SK-N-SH (cell line): ENCODE measurements around the gene IQGAP2. TPM values are rescaled to one million over a fixed set of nuclear protein-coding genes. Genes with fewer than 3 reads are reported as not detected.

ENCODE experiments used
- CTCF ChIA-PET: fragments of 300-600, 350-600 bp; formaldehyde crosslinking; extraction: SDS; loops from one replicate; lab custom pipeline; 2021; lab: Yijun Ruan, JAX
- POLR2A ChIA-PET: fragments of 350-600 bp; sonication (Branson Sonifier 250); formaldehyde crosslinking; extraction: SDS; loops from one replicate; lab custom pipeline; 2020; ENCODE audit warnings: antibody characterized with exemption, inconsistent platforms; lab: Yijun Ruan, JAX
- DNase-seq: peaks from one replicate; pipeline ENCODE4 v3.0.0; 2012
- H2AFZ ChIP-seq: fragments of 200-600 bp; sonication (generic); 2 replicates; pipeline ENCODE4 v1.8.1; 2016; ENCODE audit warnings: antibody characterized with exemption, mild to moderate bottlenecking, low read depth
- H3F3A ChIP-seq: fragments of 200-600 bp; sonication (generic); replicated peaks from 2 replicates; pipeline ENCODE3; 2016; ENCODE audit warnings: antibody characterized with exemption, mild to moderate bottlenecking; ENCODE audit not compliant: insufficient read depth
- H3K27ac ChIP-seq, 2 experiments: fragments of 200-500 bp in 1 of 2; fragments of 200-600 bp in 1 of 2; sonication (Bioruptor generic) in 1 of 2; sonication (generic), shearing (Covaris generic) in 1 of 2; 2 replicates each; pipeline versions ENCODE4 v1.5.1 to v1.6.1; 2014 to 2016; ENCODE audit warnings: low read depth in 2 of 2, inconsistent platforms in 1 of 2, low read length in 1 of 2, mild to moderate bottlenecking in 1 of 2, mixed read lengths in 1 of 2
- H3K27me3 ChIP-seq: fragments of 200-600 bp; sonication (generic), shearing (Covaris generic); 2 replicates; pipeline ENCODE4 v1.6.1; 2016; ENCODE audit warnings: mixed run types; ENCODE audit not compliant: insufficient read depth
- H3K36me3 ChIP-seq, 2 experiments: fragments of 200-500 bp in 1 of 2; fragments of 200-600 bp in 1 of 2; sonication (Bioruptor generic) in 1 of 2; sonication (generic) in 1 of 2; replicated peaks in 1 of 2; 2 replicates each; pipeline versions ENCODE3 to v1.5.1; 2014 to 2016; ENCODE audit warnings: low read length in 1 of 2, mild to moderate bottlenecking in 1 of 2; ENCODE audit not compliant: insufficient read depth in 2 of 2, control insufficient read depth in 1 of 2
- H3K4me1 ChIP-seq, 2 experiments: fragments of 200-500 bp in 1 of 2; fragments of 200-600 bp in 1 of 2; sonication (Bioruptor generic) in 1 of 2; sonication (generic), shearing (Covaris generic) in 1 of 2; 2 replicates each; pipeline versions ENCODE4 v1.5.1 to v1.6.1; 2014 to 2016; ENCODE audit warnings: low read depth in 1 of 2, low read length in 1 of 2, mixed run types in 1 of 2; ENCODE audit not compliant: insufficient read depth in 2 of 2, control insufficient read depth in 1 of 2
- H3K4me2 ChIP-seq: fragments of 200-600 bp; sonication (generic), shearing (Covaris generic); 2 replicates; pipeline ENCODE4 v1.6.1; 2017; ENCODE audit warnings: mixed run types
- H3K4me3 ChIP-seq, 2 experiments: fragments of 200-500 bp in 1 of 2; fragments of 200-600 bp in 1 of 2; sonication (Bioruptor generic) in 1 of 2; sonication (generic), shearing (Covaris generic) in 1 of 2; 2 replicates each; pipeline versions ENCODE4 v1.5.1 to v1.8.1; 2014 to 2016; ENCODE audit warnings: low read depth in 2 of 2, inconsistent platforms in 1 of 2, low read length in 1 of 2, mild to moderate bottlenecking in 1 of 2, mixed read lengths in 1 of 2, moderate library complexity in 1 of 2
- H3K79me2 ChIP-seq: fragments of 200-600 bp; sonication (generic); 2 replicates; pipeline ENCODE4 v1.8.1; 2017; ENCODE audit warnings: mild to moderate bottlenecking; ENCODE audit not compliant: insufficient read depth
- H3K9ac ChIP-seq: fragments of 200-600 bp; sonication (generic); 2 replicates; pipeline ENCODE4 v1.6.1; 2017; ENCODE audit warnings: mixed run types
- H3K9me2 ChIP-seq: fragments of 200-600 bp; sonication (generic); 2 replicates; pipeline ENCODE4 v1.6.1; 2017; ENCODE audit warnings: mixed run types
- H3K9me3 ChIP-seq: fragments of 200-600 bp; sonication (generic); 2 replicates; pipeline ENCODE4 v1.6.1; 2017; ENCODE audit warnings: mixed run types, mild to moderate bottlenecking, moderate library complexity
- H4K20me1 ChIP-seq: fragments of 200-600 bp; sonication (generic); 2 replicates; pipeline ENCODE4 v1.6.1; 2017; ENCODE audit warnings: mild to moderate bottlenecking, mixed run types; ENCODE audit not compliant: insufficient read depth
- ELF1 ChIP-seq: IDR thresholded peaks from 2 replicates; pipeline ENCODE4 v1.4.0; 2012
- EP300 ChIP-seq, 2 experiments: IDR thresholded peaks; 2 replicates each; pipeline versions ENCODE4 v1.4.0 to v1.6.1; 2012; ENCODE audit warnings: borderline replicate concordance in 1 of 2, low read depth in 1 of 2, low read length in 1 of 2
- EZH2phosphoT487 ChIP-seq: fragments of 200-600 bp; sonication (generic); IDR thresholded peaks from 2 replicates; pipeline ENCODE4 v1.6.1; 2017; ENCODE audit warnings: low read depth, mixed run types, mild to moderate bottlenecking, antibody characterized with exemption, moderate library complexity, borderline replicate concordance
- FOXJ3 ChIP-seq: sonication (generic); formaldehyde crosslinking; IDR thresholded peaks from 2 replicates; pipeline ENCODE4 v1.5.1; 2020; ENCODE audit warnings: mild to moderate bottlenecking, missing genetic modification reagents
- POLR2AphosphoS5 ChIP-seq: IDR thresholded peaks from 2 replicates; pipeline ENCODE4 v1.6.1; 2012; ENCODE audit warnings: low read depth, low read length
- TEAD4 ChIP-seq: IDR thresholded peaks from 2 replicates; pipeline ENCODE4 v1.4.0; 2012; ENCODE audit warnings: mild to moderate bottlenecking, borderline replicate concordance; ENCODE audit not compliant: insufficient read depth
- WGBS: methylation state at CpG from one replicate; pipeline ENCODE4 v1.1.6; 2017; ENCODE audit warnings: low lambda C conversion rate; 5-methylcytosine and 5-hydroxymethylcytosine counted together
- polyA plus RNA-seq, 3 experiments: library from polyadenylated mRNA; depleted of rRNA; stranded (reverse); fragments of >200 nt; gene quantifications; 2 replicates each; pipeline ENCODE4 v1.2.3, GENCODE V29; 2012
- TF ChIP-seq, protein P1 (sequence below): fragments of 150-350 bp; IDR thresholded peaks from 2 replicates; pipeline ENCODE4 v1.6.1; 2016; ENCODE audit warnings: mild to moderate bottlenecking, low read depth, low read length
- TF ChIP-seq, protein P2 (sequence below): IDR thresholded peaks from 2 replicates; pipeline ENCODE4 v1.6.1; 2012; ENCODE audit warnings: mild to moderate bottlenecking, low read depth, low read length, moderate library complexity
- TF ChIP-seq, protein P3 (sequence below): IDR thresholded peaks from 2 replicates; pipeline ENCODE4 v1.4.0; 2012; ENCODE audit warnings: low read depth, borderline replicate concordance
- TF ChIP-seq, protein P4 (sequence below): IDR thresholded peaks from 2 replicates; pipeline ENCODE4; 2012

The IQGAP2 gene
- polyA plus RNA-seq, 1 of the 3 experiments (the other 2 are of a cell fraction): 2.1 TPM

DNA sequence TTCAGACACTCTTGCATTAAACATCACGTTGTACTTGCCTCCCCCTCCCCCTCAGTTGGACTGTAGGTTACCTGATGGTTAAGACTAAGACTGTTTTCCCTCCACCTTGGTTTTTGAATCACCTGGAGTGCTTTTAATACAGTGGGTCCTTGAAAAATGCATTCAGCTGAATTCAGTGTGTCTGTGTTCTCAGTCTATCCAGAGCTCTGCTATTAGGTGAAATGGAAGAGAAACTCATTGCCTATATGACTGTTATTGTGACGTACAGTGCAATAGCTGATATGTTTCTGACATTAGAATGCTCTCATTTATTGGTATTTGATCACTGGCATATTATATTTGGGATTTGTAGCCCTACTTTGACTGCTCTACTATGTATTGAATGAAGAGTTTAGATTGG, 111.6 kb downstream of the IQGAP2 start:
- Histone ChIP-seq H2AFZ (no peak overlapping the region), H3K4me1 (peaks cover 0 to 5% of the 10 kb centered on the region in 2 experiments; a peak in 1 of 4 replicates), H3K79me2 (no peaks in the 10 kb centered on the region), H3K4me3 (no peak overlapping the region), H3K9me2 (no peaks in the 10 kb centered on the region), H3K27ac (0 out of 4 replicates have a peak overlapping the region, but pooled peaks of 1 of the 2 experiments have one; percentile 13), H3K27me3 (no peaks in the 10 kb centered on the region), H3K9ac (no peak overlapping the region), H4K20me1 (no peaks in the 10 kb centered on the region), H3K36me3 (no peaks in the 10 kb centered on the region), H3K4me2 (no peak overlapping the region), H3K9me3 (0 out of 2 replicates have a peak, but pooled peaks cover 5% of the 10 kb centered on the region), H3F3A (no peaks in the 10 kb centered on the region)
- ChIA-PET CTCF (interaction anchor here (1.0 to 1.6 kb wide), 2 partner anchors 30 to 57 kb away, joined by 3 to 5 read pairs; no protein-coding TSS in a partner anchor), POLR2A (no interaction called here)
- WGBS: 88% methylated on average over 2 of the region's 2 CpGs
- no peak for TF ChIP-seq ELF1
- TF ChIP-seq, protein P1, sequence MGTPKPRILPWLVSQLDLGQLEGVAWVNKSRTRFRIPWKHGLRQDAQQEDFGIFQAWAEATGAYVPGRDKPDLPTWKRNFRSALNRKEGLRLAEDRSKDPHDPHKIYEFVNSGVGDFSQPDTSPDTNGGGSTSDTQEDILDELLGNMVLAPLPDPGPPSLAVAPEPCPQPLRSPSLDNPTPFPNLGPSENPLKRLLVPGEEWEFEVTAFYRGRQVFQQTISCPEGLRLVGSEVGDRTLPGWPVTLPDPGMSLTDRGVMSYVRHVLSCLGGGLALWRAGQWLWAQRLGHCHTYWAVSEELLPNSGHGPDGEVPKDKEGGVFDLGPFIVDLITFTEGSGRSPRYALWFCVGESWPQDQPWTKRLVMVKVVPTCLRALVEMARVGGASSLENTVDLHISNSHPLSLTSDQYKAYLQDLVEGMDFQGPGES: no peak
- no peak for TF ChIP-seq FOXJ3 (CRISPR knock-in tag)
- TF ChIP-seq EZH2phosphoT487: no peak
- TF ChIP-seq, protein P2, sequence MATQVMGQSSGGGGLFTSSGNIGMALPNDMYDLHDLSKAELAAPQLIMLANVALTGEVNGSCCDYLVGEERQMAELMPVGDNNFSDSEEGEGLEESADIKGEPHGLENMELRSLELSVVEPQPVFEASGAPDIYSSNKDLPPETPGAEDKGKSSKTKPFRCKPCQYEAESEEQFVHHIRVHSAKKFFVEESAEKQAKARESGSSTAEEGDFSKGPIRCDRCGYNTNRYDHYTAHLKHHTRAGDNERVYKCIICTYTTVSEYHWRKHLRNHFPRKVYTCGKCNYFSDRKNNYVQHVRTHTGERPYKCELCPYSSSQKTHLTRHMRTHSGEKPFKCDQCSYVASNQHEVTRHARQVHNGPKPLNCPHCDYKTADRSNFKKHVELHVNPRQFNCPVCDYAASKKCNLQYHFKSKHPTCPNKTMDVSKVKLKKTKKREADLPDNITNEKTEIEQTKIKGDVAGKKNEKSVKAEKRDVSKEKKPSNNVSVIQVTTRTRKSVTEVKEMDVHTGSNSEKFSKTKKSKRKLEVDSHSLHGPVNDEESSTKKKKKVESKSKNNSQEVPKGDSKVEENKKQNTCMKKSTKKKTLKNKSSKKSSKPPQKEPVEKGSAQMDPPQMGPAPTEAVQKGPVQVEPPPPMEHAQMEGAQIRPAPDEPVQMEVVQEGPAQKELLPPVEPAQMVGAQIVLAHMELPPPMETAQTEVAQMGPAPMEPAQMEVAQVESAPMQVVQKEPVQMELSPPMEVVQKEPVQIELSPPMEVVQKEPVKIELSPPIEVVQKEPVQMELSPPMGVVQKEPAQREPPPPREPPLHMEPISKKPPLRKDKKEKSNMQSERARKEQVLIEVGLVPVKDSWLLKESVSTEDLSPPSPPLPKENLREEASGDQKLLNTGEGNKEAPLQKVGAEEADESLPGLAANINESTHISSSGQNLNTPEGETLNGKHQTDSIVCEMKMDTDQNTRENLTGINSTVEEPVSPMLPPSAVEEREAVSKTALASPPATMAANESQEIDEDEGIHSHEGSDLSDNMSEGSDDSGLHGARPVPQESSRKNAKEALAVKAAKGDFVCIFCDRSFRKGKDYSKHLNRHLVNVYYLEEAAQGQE: no peak
- TF ChIP-seq, protein P3, sequence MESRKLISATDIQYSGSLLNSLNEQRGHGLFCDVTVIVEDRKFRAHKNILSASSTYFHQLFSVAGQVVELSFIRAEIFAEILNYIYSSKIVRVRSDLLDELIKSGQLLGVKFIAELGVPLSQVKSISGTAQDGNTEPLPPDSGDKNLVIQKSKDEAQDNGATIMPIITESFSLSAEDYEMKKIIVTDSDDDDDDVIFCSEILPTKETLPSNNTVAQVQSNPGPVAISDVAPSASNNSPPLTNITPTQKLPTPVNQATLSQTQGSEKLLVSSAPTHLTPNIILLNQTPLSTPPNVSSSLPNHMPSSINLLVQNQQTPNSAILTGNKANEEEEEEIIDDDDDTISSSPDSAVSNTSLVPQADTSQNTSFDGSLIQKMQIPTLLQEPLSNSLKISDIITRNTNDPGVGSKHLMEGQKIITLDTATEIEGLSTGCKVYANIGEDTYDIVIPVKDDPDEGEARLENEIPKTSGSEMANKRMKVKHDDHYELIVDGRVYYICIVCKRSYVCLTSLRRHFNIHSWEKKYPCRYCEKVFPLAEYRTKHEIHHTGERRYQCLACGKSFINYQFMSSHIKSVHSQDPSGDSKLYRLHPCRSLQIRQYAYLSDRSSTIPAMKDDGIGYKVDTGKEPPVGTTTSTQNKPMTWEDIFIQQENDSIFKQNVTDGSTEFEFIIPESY: no peak
- TF ChIP-seq POLR2AphosphoS5: no peak
- TF ChIP-seq TEAD4: no peak
- no peak for TF ChIP-seq EP300 (IDR thresholded peaks at IDR 0.05; ENCODE audit: borderline replicate concordance in 1 of 2, low read depth in 1 of 2, low read length in 1 of 2)
- TF ChIP-seq, protein P4, sequence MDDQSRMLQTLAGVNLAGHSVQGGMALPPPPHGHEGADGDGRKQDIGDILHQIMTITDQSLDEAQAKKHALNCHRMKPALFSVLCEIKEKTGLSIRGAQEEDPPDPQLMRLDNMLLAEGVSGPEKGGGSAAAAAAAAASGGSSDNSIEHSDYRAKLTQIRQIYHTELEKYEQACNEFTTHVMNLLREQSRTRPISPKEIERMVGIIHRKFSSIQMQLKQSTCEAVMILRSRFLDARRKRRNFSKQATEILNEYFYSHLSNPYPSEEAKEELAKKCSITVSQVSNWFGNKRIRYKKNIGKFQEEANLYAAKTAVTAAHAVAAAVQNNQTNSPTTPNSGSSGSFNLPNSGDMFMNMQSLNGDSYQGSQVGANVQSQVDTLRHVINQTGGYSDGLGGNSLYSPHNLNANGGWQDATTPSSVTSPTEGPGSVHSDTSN: no peak
- no peak for DNase-seq
